Astrocyte of the spinal cord (primary cell): ENCODE measurements around the gene CDC42BPB.

Source experiments
- DNase-seq: peaks from one replicate; pipeline ENCODE4 v3.0.0; 2011; ENCODE audit warnings: low read depth, low spot score
- H3K4me3 ChIP-seq: 2 replicates; pipeline ENCODE4 v1.5.1; 2011; ENCODE audit warnings: low read depth, mild to moderate bottlenecking, low read length, moderate library complexity
- in situ Hi-C: cut with HindIII; loops from 2 replicates; pipeline ENCODE4 v1.10.0; 2017; ENCODE audit warnings: low sequenced_read_pairs
- TF ChIP-seq, protein P1 (sequence below): IDR thresholded peaks from 2 replicates; pipeline ENCODE4 v1.5.1; 2012; ENCODE audit warnings: low read depth, mild to moderate bottlenecking, low read length, inconsistent platforms

The CDC42BPB gene

GRCh38 chr14:103009559-103009958 is 47.8 kb downstream of the CDC42BPB start:
- DNase-seq: no peak
- in situ Hi-C loops: no loop called here
- TF ChIP-seq, protein P1, sequence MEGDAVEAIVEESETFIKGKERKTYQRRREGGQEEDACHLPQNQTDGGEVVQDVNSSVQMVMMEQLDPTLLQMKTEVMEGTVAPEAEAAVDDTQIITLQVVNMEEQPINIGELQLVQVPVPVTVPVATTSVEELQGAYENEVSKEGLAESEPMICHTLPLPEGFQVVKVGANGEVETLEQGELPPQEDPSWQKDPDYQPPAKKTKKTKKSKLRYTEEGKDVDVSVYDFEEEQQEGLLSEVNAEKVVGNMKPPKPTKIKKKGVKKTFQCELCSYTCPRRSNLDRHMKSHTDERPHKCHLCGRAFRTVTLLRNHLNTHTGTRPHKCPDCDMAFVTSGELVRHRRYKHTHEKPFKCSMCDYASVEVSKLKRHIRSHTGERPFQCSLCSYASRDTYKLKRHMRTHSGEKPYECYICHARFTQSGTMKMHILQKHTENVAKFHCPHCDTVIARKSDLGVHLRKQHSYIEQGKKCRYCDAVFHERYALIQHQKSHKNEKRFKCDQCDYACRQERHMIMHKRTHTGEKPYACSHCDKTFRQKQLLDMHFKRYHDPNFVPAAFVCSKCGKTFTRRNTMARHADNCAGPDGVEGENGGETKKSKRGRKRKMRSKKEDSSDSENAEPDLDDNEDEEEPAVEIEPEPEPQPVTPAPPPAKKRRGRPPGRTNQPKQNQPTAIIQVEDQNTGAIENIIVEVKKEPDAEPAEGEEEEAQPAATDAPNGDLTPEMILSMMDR: no peak
- H3K4me3 ChIP-seq: no peak overlapping the region

DNA sequence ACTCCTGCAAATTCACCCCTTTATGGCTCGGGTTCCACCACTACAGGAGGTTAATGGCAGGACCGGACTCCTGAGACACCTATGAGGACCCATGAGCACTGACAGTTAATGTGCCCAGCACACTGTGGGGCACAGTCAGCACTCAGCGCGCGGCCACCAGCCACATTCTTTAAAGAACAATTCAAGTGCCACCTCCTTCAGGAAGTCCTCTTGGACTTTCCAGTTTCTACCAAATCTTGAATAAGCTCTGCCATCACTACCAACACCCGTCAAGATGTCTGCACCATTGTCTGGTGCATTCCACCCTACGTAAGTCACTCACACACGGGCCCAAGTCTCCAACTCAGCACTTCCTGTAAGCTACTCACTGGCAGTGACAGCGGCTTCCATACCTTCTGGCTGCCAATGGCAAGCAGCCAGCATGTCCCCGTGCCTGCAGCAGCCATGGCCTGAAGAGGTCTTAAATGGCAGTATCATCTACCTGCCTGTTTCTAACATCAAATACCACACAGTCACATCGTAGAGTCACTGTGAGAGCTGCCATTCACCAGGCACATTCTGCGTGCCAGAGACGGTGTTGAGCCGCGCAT is 48.5 kb downstream of the CDC42BPB start:
- H3K4me3 ChIP-seq: no peak overlapping the region
- TF ChIP-seq, protein P1: no peak
- DNase-seq: peak; percentile 20
- in situ Hi-C loops: no loop called here

DNA sequence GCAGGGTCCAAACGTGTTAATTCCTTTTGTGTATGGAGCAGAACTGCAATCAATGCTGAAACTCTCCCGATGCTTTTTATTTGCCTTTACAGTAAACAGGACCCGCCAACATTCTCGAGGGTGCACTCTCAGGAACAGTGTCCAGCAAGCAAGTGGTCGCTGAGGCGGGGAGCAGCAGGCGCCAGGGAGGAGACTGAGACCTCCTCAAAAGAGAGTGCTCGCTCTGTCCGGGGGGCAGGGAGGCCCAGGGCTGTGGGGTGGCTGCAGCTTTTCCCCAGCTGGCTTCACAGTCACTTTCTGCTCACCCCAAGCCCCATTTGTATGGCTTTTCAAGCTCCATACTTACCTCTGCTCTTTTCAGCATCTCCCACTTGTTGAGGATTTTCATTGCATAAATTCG is 49.2 kb downstream of the CDC42BPB start:
- in situ Hi-C loops: no loop called here

GRCh38 chr14:103007555-103007954 is 49.8 kb downstream of the CDC42BPB start:
- TF ChIP-seq, protein P1: no peak
- DNase-seq: no peak
- in situ Hi-C loops: no loop called here

More for the DNA sequence above, 49.2 kb downstream of the CDC42BPB start:
- no peak overlapping the region for H3K4me3 ChIP-seq
- TF ChIP-seq, protein P1: no peak
- DNase-seq: no peak

GRCh38 chr14:103006991-103007520 is 50.3 kb downstream of the CDC42BPB start:
- no peak overlapping the region for H3K4me3 ChIP-seq
- DNase-seq: no peak
- TF ChIP-seq, protein P1: no peak
- in situ Hi-C loops: no loop called here

More at GRCh38 chr14:103007555-103007954, 49.8 kb downstream of the CDC42BPB start:
- no peak overlapping the region for H3K4me3 ChIP-seq

DNA sequence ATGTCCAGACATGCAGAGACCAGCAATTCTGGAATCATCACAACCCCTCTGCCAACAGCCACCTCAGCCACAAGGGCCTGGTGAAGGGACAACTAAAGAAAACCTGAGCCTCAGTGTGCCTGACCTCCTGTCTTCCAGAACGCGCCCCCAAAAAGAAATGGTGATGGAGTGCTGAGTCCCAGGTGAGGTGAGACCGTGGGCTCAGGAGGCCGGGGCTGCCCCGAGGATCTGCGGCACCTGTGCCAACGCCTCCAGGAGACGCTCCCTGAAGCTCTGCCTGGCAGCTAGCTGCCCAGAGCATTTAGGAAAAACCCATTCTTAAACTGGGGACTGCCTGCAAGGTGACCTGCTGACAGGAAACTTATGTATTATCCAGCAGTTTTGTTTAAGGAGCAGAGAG is 51.2 kb downstream of the CDC42BPB start:
- TF ChIP-seq, protein P1: no peak
- no peak overlapping the region for H3K4me3 ChIP-seq
- in situ Hi-C loops: no loop called here
- no peak for DNase-seq
